DMS79 treated with DMSO at 0.1 percent for 48 hours (cell line): ENCODE measurements around the gene TRPM3.

Experiments used
- DNase-seq: peaks from one replicate; lab custom pipeline; 2025; lab: John Stamatoyannopoulos, UW

Gene TRPM3

DNA sequence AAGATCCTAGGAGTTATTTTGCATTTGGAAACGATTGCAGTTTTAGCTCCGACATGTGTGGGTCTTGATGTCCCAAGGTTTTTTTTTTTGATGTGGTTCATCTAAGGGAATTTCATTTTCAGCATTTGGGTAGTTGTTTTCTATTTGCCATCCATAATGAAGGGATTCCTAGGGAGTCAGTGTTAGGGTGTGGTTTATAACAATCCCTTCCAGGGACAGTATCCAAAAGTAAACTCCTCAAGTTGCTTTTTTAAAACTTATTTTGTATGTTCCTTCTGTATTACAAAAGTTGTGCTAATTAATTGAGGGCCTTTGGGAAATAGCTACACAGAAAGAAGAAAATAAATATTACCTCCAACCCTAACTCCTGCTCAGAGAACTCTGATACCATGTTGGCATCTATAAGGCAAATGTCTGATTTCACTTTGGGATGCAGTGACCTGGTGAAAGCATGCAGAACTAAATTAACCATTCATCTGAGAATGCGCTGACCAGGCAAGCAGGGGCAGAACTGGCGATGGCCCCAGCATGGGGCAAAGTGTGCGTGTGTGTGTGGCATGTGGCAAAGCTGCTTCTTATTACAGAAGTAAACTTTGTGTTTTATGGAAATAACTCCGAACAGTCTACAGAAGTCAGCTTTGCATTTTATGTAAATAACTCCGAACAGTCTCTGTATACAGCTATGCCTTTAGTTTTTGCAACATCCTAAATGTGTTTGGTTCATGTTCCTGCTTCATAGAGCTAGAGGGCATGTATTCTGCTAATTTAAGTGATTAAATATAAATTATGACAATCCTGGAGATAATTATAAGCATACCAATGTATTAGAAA, 237.2 kb downstream of the TRPM3 start:
- DNase-seq: no peak

- DNase-seq: no peak
Observed at GRCh38 chr9:70883056-70883455, 238.4 kb downstream of the TRPM3 start.

DNA sequence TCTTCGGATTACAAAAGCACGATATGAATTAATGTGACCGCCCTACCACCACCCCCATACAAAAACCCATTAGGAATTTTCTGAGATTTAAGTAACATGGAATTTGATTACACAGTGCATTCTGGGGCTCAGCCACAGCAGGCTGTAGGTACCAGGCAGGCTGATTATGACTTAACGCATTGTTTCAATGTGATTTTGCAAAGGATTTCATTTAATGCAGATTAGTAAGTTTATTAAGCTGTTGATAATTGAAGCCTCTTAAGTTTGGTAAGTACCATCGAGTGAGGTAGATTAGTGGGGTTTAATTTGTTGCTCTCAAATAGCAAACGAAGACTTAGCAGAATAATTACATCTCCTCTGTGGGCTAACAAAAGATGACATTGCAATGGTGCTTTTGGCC, 240.1 kb downstream of the TRPM3 start:
- no peak for DNase-seq

- no peak for DNase-seq
Observed at GRCh38 chr9:70880535-70880934, 240.9 kb downstream of the TRPM3 start.

- no peak for DNase-seq
Observed at GRCh38 chr9:70878576-70878975, 242.8 kb downstream of the TRPM3 start.

DNA sequence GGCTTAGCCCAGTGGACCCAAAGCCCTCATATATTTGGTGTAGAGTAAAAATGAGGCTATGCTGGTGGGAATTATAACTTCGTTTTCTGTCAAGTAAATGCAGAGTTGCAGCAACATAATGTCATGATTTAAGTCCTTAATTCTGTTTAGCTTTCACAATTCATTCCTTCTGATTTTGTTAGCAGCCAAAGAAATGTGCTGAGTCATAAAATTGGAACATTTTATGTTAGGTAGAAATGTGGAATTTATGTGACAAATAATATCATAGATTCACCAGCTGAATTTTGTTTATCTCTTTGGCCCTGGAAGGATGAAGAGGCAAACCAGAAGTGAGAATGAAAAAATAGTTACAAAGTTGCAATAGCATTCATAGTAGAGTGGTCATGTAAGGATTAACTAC, 247.0 kb downstream of the TRPM3 start:
- DNase-seq: no peak

DNA sequence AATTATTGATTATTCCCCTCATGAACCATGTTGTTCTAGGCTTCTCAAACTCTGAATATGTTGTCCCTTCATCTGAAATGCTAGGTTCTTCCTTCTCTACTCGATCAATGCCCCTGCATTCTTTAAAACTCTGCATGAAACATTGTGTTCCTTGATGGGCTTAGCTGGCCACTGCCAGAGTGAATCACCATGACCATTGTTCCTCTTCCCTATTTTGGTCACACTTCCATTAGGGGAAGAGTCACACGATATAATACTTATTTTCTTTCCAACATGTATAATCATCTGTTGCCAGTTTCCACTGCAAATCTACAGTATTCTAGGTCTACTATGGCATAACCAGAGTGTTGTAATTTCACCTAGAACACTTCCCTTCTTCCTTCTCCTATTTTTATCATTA, 247.9 kb downstream of the TRPM3 start:
- no peak for DNase-seq

GRCh38 chr9:70868661-70869652, 252.5 kb downstream of the TRPM3 start:
- DNase-seq: no peak

DNA sequence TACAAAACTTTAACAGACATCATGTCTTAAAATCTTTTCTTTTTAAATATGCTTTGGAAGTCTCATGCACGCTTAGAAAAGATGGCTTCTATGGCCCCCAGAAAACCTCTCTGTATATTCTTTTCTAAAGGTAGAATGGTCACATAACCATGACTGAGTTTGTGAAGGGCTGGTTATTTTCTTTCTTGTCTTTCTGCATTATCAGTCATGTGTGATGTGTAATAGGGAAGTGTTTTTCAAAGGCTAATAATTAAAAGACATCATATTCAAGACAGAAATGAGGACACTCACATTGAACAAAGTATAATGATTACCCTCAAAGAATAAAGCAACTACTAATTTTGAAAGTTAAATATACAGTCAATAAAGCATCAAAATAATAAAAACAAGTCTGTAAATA, 253.4 kb downstream of the TRPM3 start:
- no peak for DNase-seq

DNA sequence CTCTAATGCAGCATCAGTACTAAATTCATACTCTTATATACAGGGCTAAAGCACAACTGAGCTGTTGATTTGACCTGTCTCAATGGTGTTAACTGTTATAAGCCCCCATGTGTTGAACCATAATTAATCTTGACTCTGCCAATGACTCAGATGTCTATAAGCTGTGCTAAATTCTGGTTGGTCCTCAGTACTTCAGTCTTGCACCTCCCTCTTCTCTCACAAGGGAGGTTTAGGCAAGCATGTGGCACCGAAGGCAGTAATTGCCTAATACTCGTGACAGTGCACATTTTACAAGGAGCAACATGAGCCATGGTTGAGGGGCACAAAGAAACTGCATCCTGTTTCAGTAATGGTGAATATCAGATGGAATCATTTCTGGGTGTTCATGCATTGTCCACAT, 255.9 kb downstream of the TRPM3 start:
- DNase-seq: no peak

DNA sequence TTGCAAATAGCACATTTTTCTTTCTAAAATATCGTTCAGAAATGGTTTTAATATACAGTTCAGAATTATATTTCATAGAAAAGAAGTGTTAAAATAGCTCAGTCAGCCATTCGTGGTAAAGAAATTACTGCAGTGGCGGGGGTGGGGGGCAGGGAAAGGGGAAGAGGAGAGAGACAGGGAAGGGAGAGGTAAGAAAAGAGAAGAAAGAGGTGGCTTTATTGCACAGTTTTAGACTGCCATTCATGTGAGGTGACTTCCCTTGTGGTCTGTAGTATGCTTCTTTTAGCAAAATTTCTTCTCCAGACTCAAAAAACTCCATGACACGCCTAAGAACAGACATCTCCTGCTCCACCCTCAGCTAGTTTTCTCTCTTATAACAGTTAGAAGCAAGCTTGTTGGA, 259.6 kb downstream of the TRPM3 start:
- no peak for DNase-seq

DNA sequence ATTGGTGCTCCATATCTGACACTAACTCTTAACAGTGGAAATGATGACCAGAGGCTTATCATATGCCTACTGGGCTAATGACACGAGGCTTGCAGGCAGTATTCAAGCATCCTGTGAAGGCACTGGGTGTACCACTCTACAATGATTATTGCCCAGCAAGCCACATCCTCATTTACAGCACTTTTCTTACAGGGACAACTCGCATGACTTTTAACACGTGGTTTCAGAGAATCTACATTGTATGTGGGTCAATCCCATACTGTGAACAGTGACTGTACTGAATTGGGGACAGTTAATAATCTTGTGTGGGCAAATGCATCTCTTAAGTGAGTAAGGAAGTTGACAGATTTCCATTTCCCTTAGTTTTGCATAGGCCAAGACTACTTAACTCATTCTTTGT, 260.0 kb downstream of the TRPM3 start:
- DNase-seq: no peak

GRCh38 chr9:70859694-70860093, 261.7 kb downstream of the TRPM3 start:
- no peak for DNase-seq

GRCh38 chr9:70856411-70856810, 265.0 kb downstream of the TRPM3 start:
- no peak for DNase-seq

GRCh38 chr9:70852711-70853240, 268.6 kb downstream of the TRPM3 start:
- no peak for DNase-seq

DNA sequence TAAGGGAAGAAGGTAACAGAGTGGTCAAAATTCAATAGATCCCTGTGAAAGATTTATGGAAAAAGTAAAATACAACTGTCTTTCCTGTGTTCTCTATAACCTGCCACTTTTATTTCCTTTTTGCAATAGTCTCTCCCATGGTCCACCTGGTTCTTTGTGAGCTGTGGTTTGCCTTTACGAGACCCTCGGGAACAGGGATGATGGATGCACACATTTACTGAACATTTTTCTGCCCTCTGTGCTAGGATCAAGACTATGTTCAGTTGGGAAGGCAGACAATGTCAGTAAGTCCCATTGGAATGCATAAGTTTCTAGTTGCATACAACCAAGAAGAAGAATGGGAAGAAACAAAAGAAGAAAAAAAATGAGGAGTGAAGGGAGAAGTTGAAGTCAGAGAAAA, 281.2 kb downstream of the TRPM3 start:
- no peak for DNase-seq

GRCh38 chr9:70835323-70835722, 286.1 kb downstream of the TRPM3 start:
- no peak for DNase-seq

- no peak for DNase-seq
Observed at GRCh38 chr9:70832492-70832891, 288.9 kb downstream of the TRPM3 start.

- DNase-seq: no peak
Observed at GRCh38 chr9:70830618-70831017, 290.8 kb downstream of the TRPM3 start.

DNA sequence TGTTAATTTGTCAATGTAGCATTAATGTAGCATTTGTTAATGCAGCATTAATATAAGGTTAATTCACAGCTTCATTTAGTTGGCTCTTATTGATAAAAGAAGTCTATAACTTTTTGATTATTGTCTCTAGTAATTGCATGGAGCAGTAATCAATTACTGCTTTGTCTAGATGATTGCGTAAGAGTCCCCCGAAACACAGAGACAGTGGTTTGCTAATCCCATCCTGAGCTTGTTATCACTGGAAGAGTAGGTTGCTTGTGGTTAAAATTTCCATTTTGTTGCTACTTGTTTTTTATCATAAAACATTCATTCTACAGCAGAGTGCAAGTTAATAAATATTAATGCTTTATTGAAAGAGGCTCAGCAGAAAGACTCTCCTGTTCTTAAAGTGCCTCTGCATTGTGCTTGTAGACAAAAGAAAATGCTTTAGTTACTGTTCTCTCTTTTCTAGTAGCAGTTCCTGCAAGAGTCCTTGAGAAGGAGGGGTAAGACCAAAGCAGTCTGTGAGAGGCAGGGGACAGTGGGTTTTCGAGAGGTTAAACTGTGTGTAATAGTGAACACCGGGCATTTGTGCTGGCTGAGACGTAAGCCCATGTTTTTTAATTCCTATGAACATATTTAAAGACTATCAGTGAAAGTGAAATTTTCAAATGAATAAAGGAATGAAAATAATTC, 291.7 kb downstream of the TRPM3 start:
- no peak for DNase-seq

DNA sequence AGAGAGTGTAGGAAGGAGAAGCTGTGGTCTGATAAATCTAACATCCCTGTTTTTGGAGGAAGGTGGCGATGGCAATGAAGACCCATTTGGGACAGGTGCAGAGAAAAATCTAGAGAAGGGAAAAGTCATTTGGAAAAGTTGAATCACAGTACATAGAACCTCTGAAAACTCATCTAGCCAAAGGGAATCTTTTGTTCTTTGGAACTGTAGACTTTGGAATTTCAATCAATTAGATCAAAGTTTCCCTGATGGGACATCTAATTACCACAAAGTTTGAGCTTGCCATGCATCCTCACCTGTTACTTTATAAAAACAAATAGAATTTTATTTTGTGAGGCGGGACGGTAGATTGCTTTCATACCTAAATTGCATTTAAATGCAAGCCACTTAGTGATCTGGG, 294.9 kb downstream of the TRPM3 start:
- no peak for DNase-seq

DNA sequence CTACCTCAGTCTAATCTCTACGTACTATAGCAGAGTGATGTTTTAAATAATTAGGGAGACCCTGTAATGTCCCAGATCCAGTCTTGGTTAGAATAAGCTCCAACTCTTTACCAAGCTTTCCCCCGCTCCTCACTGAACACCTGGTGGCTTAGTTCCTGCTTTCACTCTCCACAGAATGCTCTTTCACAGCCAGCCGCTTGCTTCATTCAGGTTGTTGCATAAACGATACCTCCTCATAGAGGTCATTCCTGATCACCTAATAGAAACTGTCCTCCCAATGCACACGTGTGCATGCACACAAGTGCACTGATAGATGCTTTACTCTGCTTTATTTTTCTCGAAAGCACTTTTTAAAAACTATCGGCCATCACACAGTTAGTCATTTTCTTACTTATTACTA, 298.1 kb downstream of the TRPM3 start:
- no peak for DNase-seq
